GM12873 (cell line): ENCODE results near the gene CRTC1.

ENCODE experiments used
- TF ChIP-seq, protein P1 (sequence below): IDR thresholded peaks from 2 replicates; pipeline ENCODE4 v1.5.1; 2012; ENCODE audit warnings: low read depth, mild to moderate bottlenecking, moderate library complexity, low read length, control low read depth; ENCODE audit not compliant: insufficient read depth; ENCODE audit errors: missing control alignments

Gene CRTC1

DNA sequence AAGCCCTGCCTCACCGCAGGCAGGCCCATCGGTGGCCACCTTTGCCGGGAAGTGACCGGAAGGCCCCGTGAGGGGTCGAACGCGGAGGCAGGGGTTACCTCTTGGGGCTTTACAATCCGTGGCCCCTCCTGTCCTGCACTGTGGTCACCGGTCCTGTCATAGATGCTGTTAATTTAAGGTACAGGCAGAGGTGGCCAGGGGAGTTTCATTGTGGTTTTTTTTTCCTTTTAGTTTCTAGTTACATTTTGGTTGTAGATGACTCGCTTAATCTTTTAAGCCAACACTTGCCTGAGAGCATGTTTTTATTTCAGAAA, 94.6 kb downstream of the CRTC1 start:
- TF ChIP-seq, protein P1, sequence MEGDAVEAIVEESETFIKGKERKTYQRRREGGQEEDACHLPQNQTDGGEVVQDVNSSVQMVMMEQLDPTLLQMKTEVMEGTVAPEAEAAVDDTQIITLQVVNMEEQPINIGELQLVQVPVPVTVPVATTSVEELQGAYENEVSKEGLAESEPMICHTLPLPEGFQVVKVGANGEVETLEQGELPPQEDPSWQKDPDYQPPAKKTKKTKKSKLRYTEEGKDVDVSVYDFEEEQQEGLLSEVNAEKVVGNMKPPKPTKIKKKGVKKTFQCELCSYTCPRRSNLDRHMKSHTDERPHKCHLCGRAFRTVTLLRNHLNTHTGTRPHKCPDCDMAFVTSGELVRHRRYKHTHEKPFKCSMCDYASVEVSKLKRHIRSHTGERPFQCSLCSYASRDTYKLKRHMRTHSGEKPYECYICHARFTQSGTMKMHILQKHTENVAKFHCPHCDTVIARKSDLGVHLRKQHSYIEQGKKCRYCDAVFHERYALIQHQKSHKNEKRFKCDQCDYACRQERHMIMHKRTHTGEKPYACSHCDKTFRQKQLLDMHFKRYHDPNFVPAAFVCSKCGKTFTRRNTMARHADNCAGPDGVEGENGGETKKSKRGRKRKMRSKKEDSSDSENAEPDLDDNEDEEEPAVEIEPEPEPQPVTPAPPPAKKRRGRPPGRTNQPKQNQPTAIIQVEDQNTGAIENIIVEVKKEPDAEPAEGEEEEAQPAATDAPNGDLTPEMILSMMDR, result no peak

GRCh38 chr19:18778826-18779495, 95.5 kb downstream of the CRTC1 start:
- TF ChIP-seq, protein P1, result no peak

- TF ChIP-seq, protein P1, result no peak
Observed at GRCh38 chr19:18780081-18780480, 96.6 kb downstream of the CRTC1 start.

DNA sequence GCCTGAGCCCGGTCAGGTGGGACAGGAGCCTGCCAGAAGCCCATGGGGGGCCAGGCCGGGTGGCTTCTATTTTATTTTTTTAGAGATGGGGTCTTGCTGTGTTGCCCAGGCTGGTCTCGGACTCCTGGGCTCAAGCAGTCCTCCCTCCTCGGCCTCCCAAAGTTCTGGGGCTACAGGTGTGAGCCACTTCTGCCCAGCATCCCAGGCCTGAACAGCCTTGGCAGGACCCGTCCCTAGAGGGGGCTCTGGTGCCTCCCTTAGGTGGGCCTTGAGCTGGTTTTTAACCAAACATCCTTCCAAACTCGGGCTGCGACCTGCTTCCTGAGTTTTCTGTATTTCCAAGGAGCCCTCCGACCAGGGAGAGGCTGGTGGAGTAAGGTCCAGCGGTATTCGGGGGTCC, 97.2 kb downstream of the CRTC1 start:
- TF ChIP-seq, protein P1, result no peak

GRCh38 chr19:18781047-18781600, 97.6 kb downstream of the CRTC1 start:
- TF ChIP-seq, protein P1, result no peak

GRCh38 chr19:18781885-18782527, 98.5 kb downstream of the CRTC1 start:
- TF ChIP-seq, protein P1, result no peak

DNA sequence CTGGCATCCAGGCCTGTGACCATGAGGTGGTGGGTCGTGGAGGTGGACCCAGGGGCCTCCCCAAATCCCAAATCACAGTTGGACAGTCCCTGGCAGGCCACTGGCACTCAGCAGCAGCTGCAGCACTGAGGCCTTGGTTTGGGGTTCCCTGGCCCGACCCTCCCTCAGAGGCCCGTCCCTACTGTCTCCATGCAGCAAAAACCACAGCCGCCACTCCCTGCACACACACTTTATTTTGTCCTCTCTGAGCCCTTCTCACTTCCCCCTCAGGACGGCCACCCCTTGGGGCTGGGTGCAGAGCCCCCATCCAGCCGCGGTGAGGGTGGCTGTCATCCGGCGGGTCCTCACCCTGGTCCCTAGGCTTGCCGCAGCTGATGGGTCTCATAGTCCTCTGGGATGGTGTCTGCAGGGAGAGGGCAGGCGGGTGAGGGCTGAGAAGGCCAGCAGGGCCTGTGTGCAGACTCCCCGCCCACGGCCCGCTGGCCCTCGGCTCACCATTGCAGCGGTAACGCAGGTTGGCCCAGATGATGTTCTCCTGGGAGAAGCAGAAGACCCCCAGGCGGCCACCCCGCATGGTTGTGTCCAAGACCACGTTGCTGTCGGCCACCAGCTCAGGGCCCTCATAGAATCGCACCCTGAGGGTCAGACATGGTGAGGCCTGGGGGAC, 99.2 kb downstream of the CRTC1 start:
- TF ChIP-seq, protein P1, result no peak
